Measurements from ENCODE around the gene CACNA1F.

CACNA1F gene

DNA sequence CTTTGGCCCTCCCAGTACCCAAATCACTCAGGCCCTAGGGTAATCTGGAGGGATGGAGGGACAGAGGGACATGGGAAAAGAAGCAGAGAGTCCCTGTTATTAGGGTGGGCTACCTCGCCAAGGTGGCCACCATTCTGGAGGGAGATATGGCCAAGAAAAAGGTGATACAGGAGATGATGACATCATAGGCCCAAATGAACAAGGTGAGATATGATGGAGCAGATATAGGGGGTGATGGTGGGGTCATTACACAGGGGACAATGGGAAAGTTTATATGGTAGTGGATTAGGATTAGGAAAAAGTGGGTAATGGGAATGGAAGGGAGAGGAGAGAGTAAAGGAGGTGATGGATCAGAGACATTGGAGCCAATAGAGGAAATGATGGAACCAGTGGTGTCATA is 20.3 kb downstream of the CACNA1F start:
- no peak for TF ChIP-seq EZH2 (optimal IDR thresholded peaks at IDR 0.05; ENCODE audit: low read depth, low read length)
- TF ChIP-seq EZH2phosphoT487 (IDR thresholded peaks at IDR 0.05; ENCODE audit: low read length): no peak
- TF ChIP-seq, protein P1, sequence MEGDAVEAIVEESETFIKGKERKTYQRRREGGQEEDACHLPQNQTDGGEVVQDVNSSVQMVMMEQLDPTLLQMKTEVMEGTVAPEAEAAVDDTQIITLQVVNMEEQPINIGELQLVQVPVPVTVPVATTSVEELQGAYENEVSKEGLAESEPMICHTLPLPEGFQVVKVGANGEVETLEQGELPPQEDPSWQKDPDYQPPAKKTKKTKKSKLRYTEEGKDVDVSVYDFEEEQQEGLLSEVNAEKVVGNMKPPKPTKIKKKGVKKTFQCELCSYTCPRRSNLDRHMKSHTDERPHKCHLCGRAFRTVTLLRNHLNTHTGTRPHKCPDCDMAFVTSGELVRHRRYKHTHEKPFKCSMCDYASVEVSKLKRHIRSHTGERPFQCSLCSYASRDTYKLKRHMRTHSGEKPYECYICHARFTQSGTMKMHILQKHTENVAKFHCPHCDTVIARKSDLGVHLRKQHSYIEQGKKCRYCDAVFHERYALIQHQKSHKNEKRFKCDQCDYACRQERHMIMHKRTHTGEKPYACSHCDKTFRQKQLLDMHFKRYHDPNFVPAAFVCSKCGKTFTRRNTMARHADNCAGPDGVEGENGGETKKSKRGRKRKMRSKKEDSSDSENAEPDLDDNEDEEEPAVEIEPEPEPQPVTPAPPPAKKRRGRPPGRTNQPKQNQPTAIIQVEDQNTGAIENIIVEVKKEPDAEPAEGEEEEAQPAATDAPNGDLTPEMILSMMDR (IDR thresholded peaks at IDR 0.05; ENCODE audit: low read length): no peak
- Histone ChIP-seq H3K9me2 (replicated peaks; ENCODE audit: insufficient read depth, low read length) (no peaks in the 10 kb centered on the region), H3K4me3 (ENCODE audit: low read length) (no peak overlapping the region), H3F3A (ENCODE audit: insufficient read depth, low read length) (no peaks in the 10 kb centered on the region), H3K9me3 (replicated peaks; ENCODE audit: insufficient read depth, low read length) (no peaks in the 10 kb centered on the region), H3K36me3 (replicated peaks; ENCODE audit: insufficient read depth, low read length) (no peaks in the 10 kb centered on the region), H3K27me3 (replicated peaks; ENCODE audit: insufficient read depth, low read length) (no peaks in the 10 kb centered on the region), H2AFZ (ENCODE audit: low read length) (no peak overlapping the region), H3K79me2 (ENCODE audit: low read length) (no peaks in the 10 kb centered on the region), H3K27ac (ENCODE audit: low read length) (no peak overlapping the region), H3K4me2 (ENCODE audit: low read depth, low read length) (no peak overlapping the region), H3K4me1 (ENCODE audit: low read length) (no peaks in the 10 kb centered on the region), H4K20me1 (ENCODE audit: insufficient read depth, low read length) (no peaks in the 10 kb centered on the region), H3K9ac (ENCODE audit: low read length) (no peak overlapping the region)
- DNase-seq: no peak

DNA sequence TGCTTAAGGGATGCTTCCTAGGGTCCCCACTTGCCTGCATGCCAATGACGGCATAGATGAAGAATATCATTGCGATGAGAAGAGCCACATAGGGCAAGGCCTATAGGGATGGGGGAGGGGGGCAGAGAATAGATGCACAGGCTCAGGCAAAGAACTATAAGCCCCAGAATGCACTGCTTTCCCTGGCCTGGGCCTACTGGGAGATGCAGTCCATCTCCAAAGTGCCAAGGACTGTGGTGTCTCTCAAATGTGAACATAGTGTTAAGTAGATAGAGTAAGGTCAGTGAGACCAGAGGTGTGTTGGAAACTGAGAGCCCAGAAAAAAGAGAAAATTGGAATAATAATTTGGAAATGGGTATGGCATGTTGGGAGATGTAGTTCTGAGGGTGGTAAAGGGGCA is 20.9 kb downstream of the CACNA1F start:
- Histone ChIP-seq H4K20me1 (ENCODE audit: insufficient read depth, low read length) (no peaks in the 10 kb centered on the region), H2AFZ (ENCODE audit: low read length) (no peak overlapping the region), H3K27ac (ENCODE audit: low read length) (no peak overlapping the region), H3F3A (ENCODE audit: insufficient read depth, low read length) (no peaks in the 10 kb centered on the region), H3K27me3 (replicated peaks; ENCODE audit: insufficient read depth, low read length) (no peaks in the 10 kb centered on the region), H3K4me3 (ENCODE audit: low read length) (no peak overlapping the region), H3K9me2 (replicated peaks; ENCODE audit: insufficient read depth, low read length) (no peaks in the 10 kb centered on the region), H3K9me3 (replicated peaks; ENCODE audit: insufficient read depth, low read length) (no peaks in the 10 kb centered on the region), H3K4me1 (ENCODE audit: low read length) (no peaks in the 10 kb centered on the region), H3K4me2 (ENCODE audit: low read depth, low read length) (no peak overlapping the region), H3K9ac (ENCODE audit: low read length) (no peak overlapping the region), H3K36me3 (replicated peaks; ENCODE audit: insufficient read depth, low read length) (no peaks in the 10 kb centered on the region), H3K79me2 (ENCODE audit: low read length) (no peaks in the 10 kb centered on the region)
- TF ChIP-seq EZH2phosphoT487 (IDR thresholded peaks at IDR 0.05; ENCODE audit: low read length) (no peak), EZH2 (optimal IDR thresholded peaks at IDR 0.05; ENCODE audit: low read depth, low read length) (no peak)
- TF ChIP-seq, protein P1 (IDR thresholded peaks at IDR 0.05; ENCODE audit: low read length): no peak
- DNase-seq: no peak

DNA sequence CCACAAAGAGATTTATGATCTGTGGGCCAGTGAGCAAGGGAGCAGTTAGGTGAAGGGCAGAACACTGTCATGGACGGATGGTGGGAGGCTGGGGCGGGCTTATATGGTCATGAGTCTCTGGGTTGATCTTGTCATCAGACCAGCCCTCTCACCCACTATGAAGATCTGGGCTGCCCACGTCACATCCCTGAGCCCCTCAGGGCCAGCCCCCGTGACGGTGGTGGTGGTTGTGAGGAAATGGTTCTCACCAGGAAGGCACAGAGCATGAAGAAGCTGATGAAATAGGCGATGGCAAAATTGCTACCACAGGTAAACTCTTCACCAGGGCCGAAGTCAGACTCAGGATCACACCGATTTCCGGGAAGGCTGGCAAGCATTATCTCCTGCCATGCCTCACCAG is 22.1 kb downstream of the CACNA1F start:
- no peaks in the 10 kb centered on the region for H3K4me1 ChIP-seq (ENCODE audit: low read length)
- H3K9ac ChIP-seq (ENCODE audit: low read length): no peak overlapping the region
- no peak overlapping the region for H3K4me3 ChIP-seq (ENCODE audit: low read length)
- no peaks in the 10 kb centered on the region for H3K36me3 ChIP-seq (replicated peaks; ENCODE audit: insufficient read depth, low read length)
- H3K27me3 ChIP-seq (replicated peaks; ENCODE audit: insufficient read depth, low read length): no peaks in the 10 kb centered on the region
- TF ChIP-seq EZH2phosphoT487 (IDR thresholded peaks at IDR 0.05; ENCODE audit: low read length) (no peak), EZH2 (optimal IDR thresholded peaks at IDR 0.05; ENCODE audit: low read depth, low read length) (no peak)
- TF ChIP-seq, protein P1 (IDR thresholded peaks at IDR 0.05; ENCODE audit: low read length): no peak
- no peaks in the 10 kb centered on the region for H3F3A ChIP-seq (ENCODE audit: insufficient read depth, low read length)
- H4K20me1 ChIP-seq (ENCODE audit: insufficient read depth, low read length): no peaks in the 10 kb centered on the region
- DNase-seq: no peak
- no peaks in the 10 kb centered on the region for H3K9me3 ChIP-seq (replicated peaks; ENCODE audit: insufficient read depth, low read length)
- H3K9me2 ChIP-seq (replicated peaks; ENCODE audit: insufficient read depth, low read length): no peaks in the 10 kb centered on the region
- no peak overlapping the region for H3K4me2 ChIP-seq (ENCODE audit: low read depth, low read length)
- no peak overlapping the region for H3K27ac ChIP-seq (ENCODE audit: low read length)
- H2AFZ ChIP-seq (ENCODE audit: low read length): no peak overlapping the region
- no peaks in the 10 kb centered on the region for H3K79me2 ChIP-seq (ENCODE audit: low read length)

Data from MM.1S (cell line).